ENCODE results near the gene SUCLA2.
"Not testable (repeated sequence)": the region's sequence is repeated elsewhere in the genome, so short reads cannot be mapped to it uniquely, and the experiment has no call there.

SUCLA2 gene

DNA sequence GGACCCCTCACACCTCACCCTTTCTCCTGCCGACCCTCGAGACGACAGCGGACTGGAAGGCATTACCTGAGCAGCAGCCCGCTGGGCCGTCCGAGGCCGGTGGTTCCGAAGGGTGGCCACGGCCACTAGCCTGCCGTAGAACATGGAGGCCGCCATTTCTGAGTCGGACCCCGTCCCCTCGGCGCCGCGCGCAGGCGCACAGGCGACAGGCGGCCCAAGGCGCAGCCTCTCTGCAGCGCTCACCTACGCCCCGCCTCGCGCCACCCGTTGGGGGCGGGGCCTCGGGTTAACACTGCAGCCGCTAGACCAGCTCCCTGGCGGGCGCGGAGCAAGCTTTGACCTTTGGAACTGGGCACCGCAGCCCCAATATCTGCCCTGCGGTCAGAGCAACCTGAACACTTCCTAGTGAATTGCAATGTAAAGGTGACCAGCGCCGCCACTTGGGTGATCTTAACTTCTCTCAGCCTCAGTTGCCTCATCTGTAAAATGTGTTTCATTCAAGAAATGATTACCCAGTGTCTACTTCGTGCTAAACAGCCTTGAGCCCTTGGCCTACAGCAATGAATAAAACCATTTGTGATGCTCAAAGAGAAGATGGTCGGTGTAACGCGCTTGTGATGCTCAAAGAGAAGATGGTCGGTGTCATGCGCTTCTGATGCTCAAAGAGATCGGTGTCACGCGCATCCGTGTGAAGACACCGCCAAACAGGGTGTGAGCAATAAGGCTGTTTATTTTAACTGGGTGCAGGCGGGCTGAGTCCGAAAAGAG lies at the start of gene SUCLA2:
SUCLA2 (minus strand) TSS at position 160 of the 768 bp plus-strand sequence; CDS start at position 156, 4 bp downstream.
- peak; percentile 93 for DNase-seq

DNA sequence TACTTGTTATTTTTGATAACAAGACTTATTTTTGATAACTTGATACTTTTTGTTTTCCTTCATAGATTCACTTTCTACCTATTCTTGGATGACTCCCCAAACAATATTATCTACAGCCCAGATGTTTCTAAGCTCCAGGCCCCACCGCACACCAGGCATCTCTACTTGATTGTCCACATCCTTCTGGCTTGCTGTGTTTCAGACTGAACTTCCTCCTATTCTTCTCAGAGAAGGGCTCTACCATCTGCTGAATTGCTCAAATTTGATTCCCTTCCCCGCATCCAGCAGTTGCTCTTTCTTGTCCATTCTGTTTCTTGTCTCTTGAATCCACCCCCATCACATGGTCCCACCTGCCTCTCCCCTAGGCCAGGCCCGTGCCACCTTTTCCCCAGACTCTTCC lies 49.5 kb upstream of the SUCLA2 start:
- no peak for DNase-seq

DNA sequence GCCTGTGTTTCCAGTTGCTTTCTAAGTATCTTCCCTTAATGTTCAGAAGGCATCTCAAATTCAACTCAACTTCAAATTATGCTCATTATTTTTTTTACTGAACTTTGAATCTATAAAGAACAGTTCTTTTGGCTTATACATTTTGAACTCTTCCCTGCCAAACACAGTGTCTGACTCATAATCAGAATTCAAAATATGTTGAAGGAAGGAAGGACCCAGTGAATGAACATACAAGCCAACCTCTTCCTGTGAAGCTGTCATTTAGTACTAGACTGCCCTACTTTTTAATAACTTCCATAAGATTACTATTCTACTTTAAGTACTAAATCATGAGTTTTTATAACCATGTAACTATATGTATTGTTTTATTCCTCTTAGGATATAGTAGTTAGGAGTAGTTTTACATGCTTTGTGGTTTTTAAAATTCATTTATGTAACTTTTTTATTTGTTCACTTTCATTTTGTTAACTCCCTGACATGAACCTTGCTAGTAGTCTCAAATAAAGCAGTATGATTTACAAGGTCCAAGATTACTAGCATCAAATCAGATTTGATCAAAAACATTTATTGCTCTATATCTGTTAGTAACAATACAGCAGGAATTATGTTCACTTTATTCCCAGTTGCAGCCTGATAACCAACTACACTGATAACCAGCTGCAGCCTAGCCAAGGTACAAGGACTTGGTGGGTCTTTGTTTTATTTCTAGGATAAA lies 42.9 kb upstream of the SUCLA2 start:
- DNase-seq, result no peak

DNA sequence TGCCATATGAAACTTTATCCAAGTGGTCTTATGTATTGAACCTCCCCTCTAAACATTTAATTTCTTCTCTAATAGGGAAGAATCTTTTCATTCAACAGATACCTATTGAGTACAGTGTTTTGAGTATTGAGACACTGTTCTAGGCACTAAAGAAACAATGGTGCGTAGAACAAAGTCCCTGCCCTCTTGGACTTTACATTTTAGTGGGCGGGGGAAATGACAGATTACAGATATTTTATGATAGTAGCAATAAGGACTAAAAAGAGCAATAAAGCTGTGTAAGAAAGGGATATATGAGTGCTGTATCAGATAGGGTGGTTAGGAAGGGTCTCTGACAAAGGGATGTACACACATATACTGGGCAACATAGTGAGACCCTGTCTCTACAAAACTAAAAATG lies 41.8 kb upstream of the SUCLA2 start:
- no peak for DNase-seq

DNA sequence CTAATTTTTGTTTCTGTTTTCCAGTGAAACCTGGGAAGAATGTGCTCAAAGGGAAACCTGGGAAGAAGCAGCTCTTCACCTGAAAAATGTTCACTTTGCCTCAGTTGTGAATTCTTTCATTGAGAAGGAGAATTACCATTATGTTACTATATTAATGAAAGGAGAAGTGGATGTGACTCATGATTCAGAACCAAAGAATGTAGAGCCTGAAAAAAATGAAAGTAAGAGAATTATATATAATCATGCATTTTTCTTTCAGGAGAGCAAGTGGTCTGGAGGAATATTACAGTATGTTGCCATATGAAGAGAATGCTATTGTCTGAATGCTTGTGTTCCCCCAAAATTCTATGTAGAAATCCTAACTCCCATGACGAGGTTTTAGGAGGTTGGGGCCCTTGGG lies 39.8 kb upstream of the SUCLA2 start:
- no peak for DNase-seq

DNA sequence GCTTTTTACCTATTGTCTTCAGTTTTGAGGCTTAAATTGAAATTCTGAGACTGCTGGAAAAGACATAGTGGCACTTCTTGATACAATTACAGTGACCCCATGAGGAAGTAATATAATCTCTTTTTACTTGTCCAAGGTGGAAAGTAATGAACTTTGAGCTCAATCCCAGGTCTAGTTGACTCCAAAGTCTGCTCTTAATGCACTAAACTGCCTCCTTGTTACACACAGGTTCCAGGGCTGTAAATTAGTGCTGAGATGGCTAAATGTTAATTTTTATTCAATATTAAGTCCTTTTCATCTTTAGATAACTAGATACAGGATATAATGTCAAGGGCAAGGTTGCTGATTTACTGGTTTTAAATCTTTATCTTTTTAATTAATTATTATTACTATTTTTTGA lies 39.0 kb upstream of the SUCLA2 start:
- no peak for DNase-seq

DNA sequence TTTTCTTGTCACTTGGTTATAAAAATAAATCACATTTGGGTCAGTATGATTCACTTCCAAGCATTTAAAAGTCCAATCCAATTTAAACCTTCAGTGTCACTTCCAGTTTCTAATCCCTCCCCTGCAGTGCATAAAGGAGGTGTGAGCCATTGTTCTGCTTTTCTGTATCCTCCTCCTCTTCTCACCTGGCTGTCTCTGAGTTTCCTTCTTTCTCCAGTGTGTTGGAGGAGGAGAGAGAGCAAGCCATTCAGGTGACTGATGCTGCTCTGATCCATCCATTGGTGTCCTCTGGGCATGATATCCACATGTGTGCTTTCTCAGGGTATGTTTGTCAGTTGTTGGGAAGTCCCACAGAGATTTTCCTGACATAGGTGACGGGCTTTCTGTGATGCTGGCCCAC lies 37.7 kb upstream of the SUCLA2 start:
- no peak for DNase-seq

DNA sequence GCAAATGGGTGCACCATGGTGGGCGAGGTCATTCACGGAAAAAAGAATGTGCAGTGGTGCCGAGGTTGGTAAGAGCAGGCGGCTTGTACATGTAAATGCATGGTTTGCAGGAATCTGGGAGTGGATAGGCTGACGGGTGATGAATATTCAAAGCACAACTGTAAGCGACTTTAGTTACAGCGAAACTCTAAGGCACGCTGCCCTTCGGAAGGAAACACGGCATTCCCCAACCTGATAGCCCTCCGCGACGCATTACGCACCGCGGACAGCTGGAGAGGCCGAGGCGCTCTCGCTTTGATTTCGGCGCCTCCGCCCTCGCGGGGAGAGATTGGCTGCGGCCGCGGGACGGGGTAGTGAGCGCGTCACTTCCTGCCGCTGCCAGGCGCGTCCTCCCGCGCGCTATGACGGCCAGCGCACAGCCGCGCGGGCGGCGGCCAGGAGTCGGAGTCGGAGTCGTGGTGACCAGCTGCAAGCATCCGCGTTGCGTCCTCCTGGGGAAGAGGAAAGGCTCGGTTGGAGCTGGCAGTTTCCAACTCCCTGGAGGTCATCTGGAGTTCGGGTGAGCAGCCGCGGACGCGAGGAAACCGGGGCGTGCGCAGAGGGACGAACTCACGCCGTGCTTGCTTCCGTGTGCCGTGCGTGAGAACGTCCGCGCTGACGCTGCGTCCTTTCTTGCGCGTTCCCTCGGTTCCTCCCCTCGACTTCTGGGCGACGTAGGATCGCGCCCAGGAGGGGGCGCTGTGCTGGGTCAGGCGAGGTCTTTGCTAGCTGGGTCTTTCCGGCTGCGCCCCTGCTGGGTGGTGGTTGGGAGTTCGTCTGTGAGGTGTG lies 36.5 kb upstream of the SUCLA2 start, which contains the start of gene NUDT15:
NUDT15 (plus strand) TSS at position 381 of the 828 bp plus-strand sequence; CDS start at position 402, 21 bp downstream.
- DNase-seq, result peak; percentile 94

DNA sequence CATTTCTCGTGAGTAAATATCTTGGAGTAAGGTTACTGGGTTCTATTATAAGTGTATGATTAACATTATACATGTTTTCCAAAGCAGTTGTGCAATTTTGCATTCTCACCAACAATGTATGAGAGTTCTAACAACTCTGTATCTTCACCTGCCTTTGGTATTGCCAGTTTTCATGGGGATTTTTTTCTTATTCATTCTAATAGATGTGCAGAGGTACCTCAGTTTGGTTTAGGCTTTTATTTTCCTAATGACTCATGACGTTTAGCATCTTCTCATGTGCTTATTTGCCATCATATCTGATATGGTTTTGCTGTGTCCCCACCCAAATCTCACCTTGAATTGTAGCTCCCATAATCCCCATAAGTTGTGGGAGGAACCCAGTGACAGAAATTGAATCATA lies 28.8 kb upstream of the SUCLA2 start:
- DNase-seq, result no peak

DNA sequence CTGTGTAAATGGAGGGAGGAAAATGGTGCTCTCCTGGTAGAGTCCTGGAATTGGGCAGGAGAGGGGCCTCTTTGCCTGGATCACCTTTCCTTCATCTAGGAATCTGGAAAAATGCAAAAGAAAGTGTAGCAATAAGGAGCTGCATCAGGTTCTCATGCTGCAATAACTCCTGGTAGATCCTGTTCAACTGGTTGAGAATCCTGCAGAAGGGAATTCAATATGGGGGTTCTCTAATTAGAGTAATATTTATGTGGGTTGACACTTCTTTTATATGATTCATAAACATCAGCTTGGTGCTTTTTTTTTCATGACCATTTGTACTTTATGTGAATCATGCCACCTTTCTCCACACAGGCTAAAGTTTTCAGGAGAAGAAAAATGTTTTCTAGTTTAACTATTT lies 27.0 kb upstream of the SUCLA2 start:
- DNase-seq, result no peak

DNA sequence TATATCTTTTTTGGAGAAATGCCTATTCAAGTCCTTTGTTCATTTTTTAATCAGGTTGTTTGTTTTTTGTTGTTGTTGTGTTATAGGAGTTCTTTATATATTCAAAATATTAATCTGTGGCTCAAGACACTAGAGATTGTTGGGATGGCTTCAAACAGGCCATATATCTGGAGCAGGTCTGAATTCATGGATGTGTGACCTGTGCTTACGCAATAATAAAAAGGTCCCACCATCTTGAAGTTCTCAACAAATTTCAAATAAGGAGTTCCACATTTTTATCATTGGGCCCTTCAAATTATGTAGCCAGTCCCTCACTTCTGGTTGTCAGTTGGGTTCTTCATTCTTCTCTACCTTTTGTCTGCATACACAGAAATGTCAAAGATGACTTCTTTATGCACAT lies 18.7 kb upstream of the SUCLA2 start:
- no peak for DNase-seq

DNA sequence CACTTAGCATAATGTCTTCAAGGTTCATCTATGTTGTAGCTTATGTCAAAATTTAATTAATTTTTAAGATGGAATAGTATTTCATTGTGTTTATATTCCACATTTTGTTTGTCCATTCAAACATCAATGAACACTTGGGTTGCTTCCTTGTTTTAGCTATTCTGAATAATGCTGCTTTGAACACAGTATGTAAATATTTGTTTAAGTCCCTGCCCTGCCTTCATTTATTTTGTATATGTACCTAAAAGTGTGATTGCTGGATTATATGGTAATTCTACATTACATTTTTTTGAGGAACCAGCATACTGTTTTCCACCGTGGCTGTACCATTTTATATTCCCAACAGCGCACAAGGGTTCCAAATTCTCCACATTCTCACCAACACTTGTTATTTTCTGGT lies 17.6 kb upstream of the SUCLA2 start:
- DNase-seq, result no peak

DNA sequence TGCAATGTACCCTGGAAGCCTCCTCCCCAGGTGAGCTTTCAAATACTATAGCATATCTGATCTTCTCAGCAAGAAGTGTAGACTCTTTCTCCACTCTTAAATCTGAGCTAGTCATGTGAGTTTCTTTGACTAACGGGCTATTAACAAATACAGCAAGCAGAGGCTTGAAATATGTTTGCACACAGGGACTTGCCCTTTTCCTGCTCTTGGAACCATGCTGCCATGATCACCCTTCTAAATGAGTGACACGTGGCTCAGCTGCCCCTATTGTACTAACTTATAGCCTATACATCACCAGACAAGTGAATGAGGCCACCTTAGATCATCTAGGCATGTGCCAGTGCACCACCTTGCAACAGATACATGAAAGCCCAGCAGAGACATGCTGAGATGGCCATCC lies 13.3 kb upstream of the SUCLA2 start:
- no peak for DNase-seq

DNA sequence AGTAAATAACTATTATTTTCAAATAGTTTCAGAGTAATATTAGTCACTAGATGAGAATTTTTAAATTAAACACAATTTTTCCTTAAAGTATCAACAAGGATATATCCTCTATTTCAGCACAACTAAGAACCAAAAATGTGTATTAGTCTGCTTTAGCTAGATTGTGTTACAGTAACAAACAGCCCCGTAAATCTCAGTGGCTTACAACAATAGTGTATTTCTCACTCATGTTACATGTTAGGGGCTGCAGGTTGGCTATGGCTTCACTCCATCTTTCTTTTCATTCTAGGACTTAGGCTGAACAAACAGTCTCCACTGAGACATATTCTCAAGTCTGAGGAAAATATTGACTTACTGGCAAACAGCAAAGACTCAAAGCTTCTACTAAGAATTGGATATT lies 11.6 kb upstream of the SUCLA2 start:
- DNase-seq, result no peak

DNA sequence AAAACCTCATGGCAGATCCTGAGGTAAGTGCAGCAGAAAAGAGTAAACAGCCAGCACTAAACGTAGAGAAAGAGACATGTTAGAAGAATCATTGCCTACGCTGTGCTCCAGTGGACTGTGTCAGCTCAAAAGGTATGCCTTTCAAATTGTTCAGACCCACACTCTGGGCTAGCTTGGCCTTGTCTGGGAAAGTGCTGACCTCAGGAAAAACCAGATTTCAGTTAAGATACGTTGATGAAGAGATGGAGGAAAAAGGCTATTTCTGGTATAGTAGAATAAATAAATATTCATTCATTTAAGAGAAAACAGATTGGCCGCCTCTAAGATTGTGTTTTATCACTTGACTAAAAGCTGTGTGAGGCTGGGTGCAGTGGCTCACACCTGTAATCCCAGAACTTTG lies 9.6 kb upstream of the SUCLA2 start:
- no peak for DNase-seq

DNA sequence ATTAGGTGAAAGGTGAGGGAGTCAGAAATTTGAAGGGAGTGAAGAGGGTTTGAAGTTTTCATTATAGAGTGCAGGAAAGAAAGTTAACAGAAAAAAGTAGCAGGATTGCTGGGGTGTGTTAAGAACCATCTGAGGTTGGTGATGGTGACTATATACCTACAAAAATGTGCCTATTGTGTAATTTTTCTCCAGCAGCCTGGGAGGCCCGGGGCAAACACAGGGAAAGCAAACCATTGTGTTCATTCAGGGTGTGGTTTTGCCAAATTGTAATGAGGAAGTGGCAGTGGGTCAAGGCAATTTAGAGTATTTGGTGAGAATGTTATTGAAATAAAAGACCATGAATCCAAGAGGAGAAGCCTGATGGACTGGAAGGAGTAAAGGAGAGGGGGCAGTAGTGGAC lies 8.2 kb upstream of the SUCLA2 start:
- DNase-seq, result no peak

DNA sequence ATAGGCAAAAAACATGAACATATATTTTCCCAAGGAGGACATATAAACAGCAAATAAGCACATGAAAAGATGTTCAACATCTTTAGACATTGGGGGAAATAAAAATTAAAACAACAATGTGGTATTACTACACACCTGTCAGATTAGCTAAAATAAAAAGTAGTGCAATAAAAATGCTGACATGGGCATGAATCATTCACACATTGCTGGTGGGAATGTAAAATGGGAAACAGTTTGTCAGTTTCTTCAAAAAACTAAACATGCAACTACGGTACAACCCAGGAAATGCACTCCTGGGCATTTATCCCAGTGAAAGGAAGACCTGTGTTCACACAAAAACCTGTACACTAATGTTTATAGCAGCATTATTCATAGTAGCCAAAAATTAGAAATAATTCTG lies 5.3 kb upstream of the SUCLA2 start:
- no peak for DNase-seq

DNA sequence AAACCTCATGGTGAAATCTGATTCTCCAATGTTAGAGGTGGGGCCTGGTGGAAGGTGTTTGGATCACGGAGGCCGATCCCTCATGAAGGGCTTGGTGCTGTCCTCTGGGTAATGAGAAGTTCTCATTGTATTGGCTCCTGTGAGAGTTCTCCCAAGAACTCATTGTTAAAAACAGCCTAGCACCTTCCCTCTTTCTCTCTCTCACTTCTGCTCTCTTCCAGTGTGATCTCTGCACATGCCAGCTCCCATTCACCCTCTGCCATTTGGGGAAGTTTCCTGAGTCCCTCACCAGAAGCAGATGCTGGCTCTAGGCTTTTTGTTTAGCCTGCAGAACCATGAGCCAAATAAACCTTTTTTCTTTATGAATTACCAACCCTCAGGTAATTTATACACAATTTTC lies 3.1 kb upstream of the SUCLA2 start:
- no peak for DNase-seq

DNA sequence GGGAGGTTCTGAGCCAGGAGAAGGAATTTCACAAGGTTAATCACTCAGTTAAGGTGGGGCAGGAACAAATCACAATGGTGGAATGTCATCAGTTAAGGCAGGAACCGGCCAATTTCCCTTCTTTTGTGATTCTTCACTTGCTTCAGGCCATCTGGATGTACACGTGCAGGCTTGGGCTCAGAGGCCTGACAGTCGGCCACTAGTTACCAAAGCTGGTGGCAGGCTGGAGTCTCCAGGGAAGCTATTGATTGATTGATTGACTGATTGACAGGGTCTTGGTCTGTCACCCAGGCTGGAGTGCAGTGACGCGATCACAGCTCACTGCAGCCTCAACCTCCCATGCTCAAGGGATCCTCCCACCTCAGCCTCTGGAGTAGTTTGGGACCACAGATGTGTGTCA lies 926 bp upstream of the SUCLA2 start:
- DNase-seq, result not testable (repeated sequence)

DNA sequence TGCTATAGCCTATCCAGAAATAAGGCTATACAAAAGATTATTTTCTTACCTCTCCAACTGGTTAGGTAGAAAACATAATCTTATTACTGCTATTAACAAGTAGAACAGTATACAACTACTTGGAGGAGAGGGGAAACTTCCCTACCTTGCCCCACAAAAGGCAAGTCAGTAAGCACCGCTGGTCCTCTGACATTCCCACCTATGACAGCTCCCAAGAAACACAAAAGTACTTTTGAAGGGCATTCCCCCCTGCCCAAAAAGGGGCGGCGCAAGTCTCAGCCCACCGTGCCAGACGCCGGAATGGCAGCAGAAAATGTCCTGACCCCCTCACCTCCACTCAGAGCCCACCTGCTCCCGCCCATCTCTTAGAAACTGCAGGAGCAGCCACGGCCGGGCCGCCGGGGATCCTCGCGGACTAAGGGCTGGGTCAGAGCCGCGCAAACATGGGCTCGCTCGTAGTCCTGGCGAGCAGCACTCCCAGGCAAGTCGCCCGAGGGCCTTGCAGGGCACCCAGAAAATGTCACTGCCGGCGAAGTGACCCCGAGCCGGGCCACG lies 437 bp downstream of the SUCLA2 start:
- no peak for DNase-seq

DNA sequence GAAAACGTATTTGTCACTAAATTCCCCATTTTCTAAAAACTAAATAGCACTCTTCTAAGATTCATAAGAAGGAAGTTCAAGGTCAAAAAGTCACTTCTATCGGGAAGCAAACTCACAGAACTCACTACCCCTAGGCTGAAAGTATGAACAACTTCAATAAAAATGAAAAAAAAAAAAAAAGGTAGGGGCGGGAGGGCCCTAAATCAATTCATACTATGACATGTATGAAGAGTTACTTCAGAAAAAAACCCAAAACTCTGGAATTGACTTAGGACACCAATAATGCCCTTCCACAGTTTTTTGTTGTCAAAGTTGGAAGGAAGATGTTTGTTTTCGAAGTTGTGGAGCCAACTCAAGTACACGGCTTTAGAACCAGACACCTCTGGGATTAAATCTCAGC lies 1.1 kb downstream of the SUCLA2 start:
- no peak for DNase-seq

DNA sequence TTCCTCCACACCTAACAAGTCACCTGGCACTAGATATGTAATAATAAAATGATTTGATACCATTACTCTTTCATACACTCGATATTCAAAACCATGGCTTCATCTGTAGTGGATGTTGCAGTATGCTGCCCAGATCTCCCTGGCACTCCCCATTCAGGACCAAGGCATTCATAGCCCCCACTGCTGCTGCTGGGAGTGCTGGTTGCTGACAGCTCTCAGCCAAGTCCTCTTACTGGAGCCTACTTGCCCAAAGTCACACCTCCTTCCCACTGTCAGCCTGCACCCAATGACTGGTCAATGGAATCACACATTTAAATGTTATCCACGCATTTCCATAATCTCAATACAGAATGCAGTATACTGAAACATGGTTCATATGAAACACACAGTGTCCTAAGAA lies 3.7 kb downstream of the SUCLA2 start:
- DNase-seq, result no peak

DNA sequence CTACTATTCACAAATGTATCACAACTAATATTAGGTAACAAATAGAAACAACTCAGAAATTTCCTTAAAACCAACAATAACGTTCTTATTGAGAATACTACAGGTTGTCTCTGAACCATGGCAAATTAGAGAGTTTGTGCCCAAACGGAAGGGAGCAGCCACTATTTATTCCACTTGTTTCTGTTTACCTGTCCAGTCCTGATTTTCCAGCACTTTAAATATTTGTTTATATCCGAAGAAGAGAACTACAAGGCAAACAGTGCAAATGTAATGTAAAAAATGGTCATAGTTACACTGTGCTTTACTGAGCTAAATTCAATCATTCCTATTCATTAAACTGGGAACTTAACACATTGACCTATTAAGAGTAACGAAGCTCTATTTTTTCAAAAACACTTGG lies 9.2 kb downstream of the SUCLA2 start:
- no peak for DNase-seq
